K562 (cell line): ENCODE results near the gene EXOG. TPM values are rescaled to one million over a fixed set of nuclear protein-coding genes. Genes with fewer than 3 reads are reported as not detected.
A peak's percentile ranks its signal among the peaks of the same experiment; 100 is the strongest.

ENCODE experiments used
- ATAC-seq: fragments of 200-7000 bp; cut with Tn5 transposase; 3 replicates; pipeline ENCODE4 v1.9.1; 2020; ENCODE audit warnings: moderate library complexity
- BruUV-seq: library from RNA; stranded (reverse); fragments of 400-500 nt; replicated peaks from 2 replicates; lab custom pipeline; 2021; lab: Mats Ljungman, UMichigan
- CTCF ChIA-PET: fragments of 300-600 bp; formaldehyde crosslinking; extraction: SDS; loops from one replicate; lab custom pipeline; 2021; ENCODE audit warnings: low intra/inter-chr PET ratio; lab: Yijun Ruan, JAX
- POLR2A ChIA-PET: fragments of 300-600, 350-650 bp; sonication (Branson Sonifier 250); formaldehyde crosslinking; extraction: SDS; loops from one replicate; lab custom pipeline; 2021; ENCODE audit warnings: antibody characterized with exemption, inconsistent platforms; lab: Yijun Ruan, JAX
- DNase-seq, 4 experiments: peaks; one replicate each; pipeline versions ENCODE4 v3.0.0 to v3.0.0-alpha.2; 2011 to 2018; ENCODE audit warnings: low spot score in 3 of 4, mixed read lengths in 3 of 4; ENCODE audit errors: extremely low read depth in 1 of 4
- FAIRE-seq: peaks from 2 replicates; lab custom pipeline; 2011; peaks lifted over from hg19 to GRCh38; lab: Jason Lieb, UNC
- H2AFZ ChIP-seq: 2 replicates; pipeline ENCODE4 v1.6.0; 2011; ENCODE audit warnings: low read depth, low read length, control low read depth, inconsistent platforms
- H3K27ac ChIP-seq: fragments of 200-600 bp; 3 replicates; pipeline ENCODE4 v1.8.0; 2011; ENCODE audit warnings: low read depth, mild to moderate bottlenecking, control low read depth, inconsistent platforms, low read length, moderate library complexity, mixed read lengths; ENCODE audit errors: extremely low read depth
- H3K27me3 ChIP-seq, 2 experiments: fragments of 300-600 bp in 1 of 2; 2 replicates in 1 of 2; 3 replicates in 1 of 2; pipeline versions ENCODE4 v1.6.0 to v1.8.0; 2011; ENCODE audit warnings: inconsistent platforms in 2 of 2, low read length in 2 of 2, mild to moderate bottlenecking in 1 of 2, mixed read lengths in 1 of 2, moderate library complexity in 1 of 2; ENCODE audit not compliant: control insufficient read depth in 2 of 2, insufficient read depth in 2 of 2
- H3K36me3 ChIP-seq: fragments of 300-600 bp; 3 replicates; pipeline ENCODE4 v1.8.0; 2011; ENCODE audit warnings: mild to moderate bottlenecking, low read length, inconsistent platforms; ENCODE audit not compliant: control insufficient read depth, insufficient read depth
- H3K4me1 ChIP-seq, 2 experiments: fragments of 200-600 bp in 1 of 2; replicated peaks in 1 of 2; 2 replicates in 1 of 2; 3 replicates in 1 of 2; pipeline versions ENCODE4 v1.5.1 to v1.8.0; 2011; ENCODE audit warnings: inconsistent platforms in 2 of 2, low read length in 2 of 2, mild to moderate bottlenecking in 1 of 2, mixed read lengths in 1 of 2, moderate library complexity in 1 of 2; ENCODE audit not compliant: control insufficient read depth in 2 of 2, insufficient read depth in 2 of 2
- H3K4me2 ChIP-seq: 2 replicates; pipeline ENCODE4 v1.6.1; 2011; ENCODE audit warnings: low read length, control low read depth, inconsistent platforms, mixed read lengths; ENCODE audit not compliant: insufficient read depth
- H3K4me3 ChIP-seq: fragments of 200-600 bp; sonication (generic), shearing (Covaris generic); 2 replicates; pipeline ENCODE4 v1.5.1; 2016; ENCODE audit warnings: control low read depth, inconsistent platforms
- H3K79me2 ChIP-seq: fragments of 200-600 bp; 3 replicates; pipeline ENCODE4 v1.8.0; 2011; ENCODE audit warnings: low read length, inconsistent platforms; ENCODE audit not compliant: control insufficient read depth, insufficient read depth
- H3K9ac ChIP-seq, 2 experiments: 2 replicates each; pipeline versions ENCODE4 v1.6.0 to v1.6.1; 2011; ENCODE audit warnings: low read depth in 2 of 2, low read length in 2 of 2, control low read depth in 1 of 2, inconsistent platforms in 1 of 2, mild to moderate bottlenecking in 1 of 2, mixed read lengths in 1 of 2; ENCODE audit not compliant: insufficient read depth in 1 of 2
- H3K9me1 ChIP-seq: one replicate; pipeline ENCODE4 v1.6.0; 2011; ENCODE audit warnings: inconsistent platforms, mild to moderate bottlenecking, low read length, moderate library complexity; ENCODE audit not compliant: control insufficient read depth, insufficient read depth
- H3K9me3 ChIP-seq: replicated peaks from 2 replicates; pipeline ENCODE4 v1.5.1; 2011; ENCODE audit warnings: low read depth, low read length, inconsistent platforms; ENCODE audit not compliant: control insufficient read depth, insufficient read depth
- H4K20me1 ChIP-seq: replicated peaks from 2 replicates; pipeline ENCODE4 v1.6.1; 2011; ENCODE audit warnings: low read length, inconsistent platforms, mixed read lengths; ENCODE audit not compliant: control insufficient read depth, insufficient read depth
- C11orf30 ChIP-seq: fragments of 450-650 bp; IDR thresholded peaks from 2 replicates; pipeline ENCODE4 v1.6.1; 2016; ENCODE audit warnings: low read depth, mild to moderate bottlenecking
- CBX3 ChIP-seq, 2 experiments: IDR thresholded peaks; 1 replicate in 1 of 2; 2 replicates in 1 of 2; pipeline ENCODE4 v1.6.1; 2012; ENCODE audit warnings: inconsistent platforms in 2 of 2, low read length in 2 of 2, borderline replicate concordance in 1 of 2, control low read depth in 1 of 2
- CBX5 ChIP-seq: IDR thresholded peaks from 2 replicates; pipeline ENCODE4 v1.6.1; 2014; ENCODE audit warnings: low read depth, borderline replicate concordance
- GABPB2 ChIP-seq: fragments of 250-450 bp; sonication (Bioruptor Pico); conservative IDR thresholded peaks from 2 replicates; pipeline ENCODE4 v1.5.1; 2021; ENCODE audit warnings: mild to moderate bottlenecking
- HDAC1 ChIP-seq, 2 experiments: fragments of 450-650 bp; IDR thresholded peaks; 2 replicates each; pipeline ENCODE4 v1.6.1; 2016 to 2017; ENCODE audit warnings: inconsistent platforms in 1 of 2, mild to moderate bottlenecking in 1 of 2, moderate library complexity in 1 of 2
- HMG20A ChIP-seq: fragments of 450-650 bp; formaldehyde crosslinking; conservative IDR thresholded peaks from 2 replicates; pipeline ENCODE4 v1.4.0; 2020; ENCODE audit warnings: mild to moderate bottlenecking, mixed read lengths
- HNRNPK ChIP-seq: fragments of 200-400 bp; formaldehyde crosslinking; IDR thresholded peaks from one replicate; pipeline ENCODE4 v1.6.1; 2018; ENCODE audit warnings: mild to moderate bottlenecking, low read depth, low read length; ENCODE audit not compliant: poor library complexity, severe bottlenecking
- MEF2D ChIP-seq: conservative IDR thresholded peaks from 2 replicates; pipeline ENCODE4 v1.6.1; 2016; ENCODE audit warnings: low read depth, missing genetic modification characterization, missing compliant biosample characterization
- PCBP2 ChIP-seq: fragments of 200-400 bp; formaldehyde crosslinking; IDR thresholded peaks from 2 replicates; pipeline ENCODE4 v1.6.1; 2018; ENCODE audit warnings: low read length, low read depth, mild to moderate bottlenecking, moderate library complexity; ENCODE audit not compliant: poor library complexity, severe bottlenecking
- RBM25 ChIP-seq: fragments of 200-400 bp; formaldehyde crosslinking; IDR thresholded peaks from 2 replicates; pipeline ENCODE4 v1.6.1; 2018; ENCODE audit warnings: low read length, low read depth, moderate library complexity; ENCODE audit not compliant: severe bottlenecking
- RNF219 ChIP-seq: fragments of 250-450 bp; sonication (Bioruptor Pico); IDR thresholded peaks from 2 replicates; pipeline ENCODE4 v1.5.0; 2022; ENCODE audit warnings: mild to moderate bottlenecking
- SMARCA5 ChIP-seq: fragments of 450-650 bp; IDR thresholded peaks from 2 replicates; pipeline ENCODE4 v1.6.1; 2016
- SMARCE1 ChIP-seq: fragments of 450-650 bp; IDR thresholded peaks from 2 replicates; pipeline ENCODE4 v1.7.1; 2016; ENCODE audit warnings: mild to moderate bottlenecking
- SNIP1 ChIP-seq: fragments of 450-650 bp; IDR thresholded peaks from 2 replicates; pipeline ENCODE4 v1.7.1; 2017; ENCODE audit warnings: low read depth, mild to moderate bottlenecking
- TCF15 ChIP-seq: fragments of 250-450 bp; sonication (Bioruptor Pico); IDR thresholded peaks from 2 replicates; pipeline ENCODE4 v1.8.0; 2022; ENCODE audit warnings: moderate library complexity, mild to moderate bottlenecking, inconsistent platforms
- THAP7 ChIP-seq: fragments of 250-450 bp; sonication (Bioruptor Pico); IDR thresholded peaks from 2 replicates; pipeline ENCODE4 v1.5.0; 2021
- TRIM28 ChIP-seq: fragments of 450-650 bp; IDR thresholded peaks from 2 replicates; pipeline ENCODE4 v1.6.1; 2017
- U2AF2 ChIP-seq: fragments of 200-400 bp; formaldehyde crosslinking; optimal IDR thresholded peaks from 2 replicates; pipeline ENCODE3; 2017; ENCODE audit warnings: low read depth, mild to moderate bottlenecking, low read length
- ZNF280A ChIP-seq: fragments of 450-650 bp; IDR thresholded peaks from 2 replicates; pipeline ENCODE4 v1.6.1; 2018; ENCODE audit warnings: mild to moderate bottlenecking, low read depth; ENCODE audit not compliant: partially characterized antibody
- ZNF589 ChIP-seq: fragments of 200-800 bp; sonication (Bioruptor generic); IDR thresholded peaks from 2 replicates; pipeline ENCODE4 v1.6.1; 2016; ENCODE audit warnings: low read depth, missing genetic modification characterization, missing compliant biosample characterization
- WGBS: fragments of 100-300 bp; shearing (Covaris generic); methylation state at CpG from one replicate; pipeline ENCODE4 v1.1.6; 2016; ENCODE audit warnings: low coverage, mixed read lengths; ENCODE audit not compliant: insufficient coverage; ENCODE audit errors: missing lambda C conversion rate; 5-methylcytosine and 5-hydroxymethylcytosine counted together
- in situ Hi-C: fragments of 300-500 bp; cut with MboI; formaldehyde crosslinking; loops from 4 replicates; pipeline ENCODE4 v1.15.0; 2018; ENCODE audit warnings: inconsistent platforms, mixed read lengths
- intact Hi-C: fragments of 100-400 bp; cut with micrococcal nuclease; formaldehyde crosslinking; loops from 2 replicates; pipeline ENCODE4 v1.14.2; 2022
- polyA plus RNA-seq, 8 experiments: library from polyadenylated mRNA; depleted of rRNA in 4 of 8; stranded (reverse) in 5 of 8; unstranded in 3 of 8; fragments of >200 nt; fragmentation: Nextera tagmentation in 2 of 8; fragmentation: Illumina TruSeq in 1 of 8; extraction: Ambion mirVana in 2 of 8; extraction: Trizol in 1 of 8; gene quantifications; 2 replicates each; pipeline versions ENCODE4 v1.2.1 to v1.2.3, GENCODE V29; 2011 to 2014; ENCODE audit warnings: inconsistent platforms in 1 of 8, missing spikeins in 1 of 8
- total RNA-seq, 7 experiments: library from RNA; depleted of rRNA in 6 of 7; stranded (reverse); fragments of >200 nt in 6 of 7; fragmentation: Illumina TruSeq in 2 of 7; extraction: Trizol in 2 of 7; gene quantifications; 2 replicates each; pipeline versions ENCODE4 v1.2.1 to v1.2.3, GENCODE V29; 2011 to 2021; ENCODE audit warnings: low replicate concordance in 1 of 7

EXOG gene
- total and polyA plus RNA-seq, 9 of the 15 experiments (the other 6 are each of a cell fraction or from before 2014, with no cell fraction given), result 10.8 to 21.7 (median 14.8) TPM

GRCh38 chr3:38469852-38470251, 26.3 kb upstream of the EXOG start:
- DNase-seq (no peak), FAIRE-seq (no peak), ATAC-seq (no peak)
- TF ChIP-seq TRIM28 (0 out of 2 replicates have a peak, but pooled peaks have one; percentile 48), TCF15 (CRISPR knock-in tag) (no peak), PCBP2 (no peak), CBX5 (peak; percentile 65; the same call in 1 of the 2 replicates), SNIP1 (no peak), GABPB2 (CRISPR knock-in tag) (no peak), SMARCE1 (no peak), ZNF589 (CRISPR knock-in tag) (no peak), ZNF280A (peak; percentile 55), MEF2D (tag) (no peak), HDAC1 (IDR thresholded peaks at IDR 0.05) (no peak), U2AF2 (no peak), C11orf30 (no peak), HMG20A (CRISPR knock-in tag) (no peak), CBX3 (IDR thresholded peaks at IDR 0.05; ENCODE audit: borderline replicate concordance in 1 of 2, low read length in 2 of 2) (peak in 1 of 2 experiments; percentile 91; a peak in 2 of 3 replicates), RBM25 (peak; percentile 83), HNRNPK (no peak), RNF219 (no peak), SMARCA5 (peak; percentile 37; the same call in 1 of the 2 replicates), THAP7 (CRISPR knock-in tag) (no peak)
- Histone ChIP-seq H3K9me1 (no peaks in the 10 kb centered on the region), H2AFZ (no peak overlapping the region), H3K27me3 (no peaks in the 10 kb centered on the region), H4K20me1 (peaks cover 4% of the 10 kb centered on the region; the same call in 1 of the 2 replicates), H3K4me1 (peaks cover 0 to 3% of the 10 kb centered on the region in 2 experiments; a peak in 1 of 5 replicates), H3K4me3 (no peak overlapping the region), H3K9me3 (no peaks in the 10 kb centered on the region), H3K79me2 (peaks cover 7% of the 10 kb centered on the region; the same call in 2 of the 3 replicates), H3K27ac (no peak overlapping the region), H3K9ac (no peak overlapping the region), H3K36me3 (no peaks in the 10 kb centered on the region), H3K4me2 (no peak overlapping the region)
- ChIA-PET CTCF (no interaction called here), POLR2A (interaction anchor here (0.7 to 1.3 kb wide), 4 partner anchors 9 to 21 kb away, joined by 3 to 5 read pairs (median 4); no protein-coding TSS in a partner anchor)
- BruUV-seq, result no TSS peak
- 21% methylated on average over 1 of the region's 1 CpG for WGBS
- in situ Hi-C loops (loop anchor here (10.0 kb wide), 1 partner anchor 335 kb away; the partner anchor contains the start of genes ACAA1 and MYD88), intact Hi-C loops (no loop called here)
